ENCODE measurements around the gene GOLGA8B. TPM values are rescaled to one million over a fixed set of nuclear protein-coding genes. Genes with fewer than 3 reads are reported as not detected.

GOLGA8B gene
- total RNA-seq, 4 donors from 2014 or later: 77.6 to 142 (median 107) TPM

- DNase-seq: no peak
- intact Hi-C loops (cut with DNase I; ENCODE audit: low total_unique reads): no loop called here
These were observed 37.4 kb upstream of the GOLGA8B start for GRCh38 chr15:34620814-34621213.

GRCh38 chr15:34620142-34620541 lies 36.7 kb upstream of the GOLGA8B start:
- intact Hi-C loops (cut with DNase I; ENCODE audit: low total_unique reads) (no loop called here), in situ Hi-C loops (cut with MboI; ENCODE audit: low pct_ligation_motif_present in 1 of 4, low pct_unique_long_range_greater_than_20kb in 1 of 4, low sequenced_read_pairs in 3 of 4) (loop anchor here in 2 of 4 donors (10.0 kb wide), 2 partner anchors 295 to 305 kb away; no protein-coding TSS in a partner anchor)
- 0% methylated on average over 1 of the region's 1 CpG for WGBS, 2 donors (ENCODE audit: low coverage in 1 of 2)
- DNase-seq: no peak
- Histone ChIP-seq H3K36me3 (no peaks in the 10 kb centered on the region), H3K27me3 (no peaks in the 10 kb centered on the region), H3K9me3 (no peaks in the 10 kb centered on the region), H3K4me1 (no peaks in the 10 kb centered on the region), H3K4me3 (no peak overlapping the region), H3K27ac (no peak overlapping the region)
- TF ChIP-seq CTCF (IDR thresholded peaks at IDR 0.05) (no peak), POLR2A (IDR thresholded peaks at IDR 0.05) (no peak), POLR2AphosphoS5 (IDR thresholded peaks at IDR 0.05) (no peak), EP300 (IDR thresholded peaks at IDR 0.05; ENCODE audit: low read depth) (no peak)

More at GRCh38 chr15:34620814-34621213, 37.4 kb upstream of the GOLGA8B start:
- 19 to 32% methylated on average over 2 of the region's 2 CpGs for WGBS, 2 donors (ENCODE audit: low coverage in 1 of 2)
- no peak overlapping the region for H3K27ac ChIP-seq
- H3K36me3 ChIP-seq: no peaks in the 10 kb centered on the region
- no peak overlapping the region for H3K4me3 ChIP-seq
- TF ChIP-seq EP300 (IDR thresholded peaks at IDR 0.05; ENCODE audit: low read depth) (no peak), POLR2A (IDR thresholded peaks at IDR 0.05) (no peak), CTCF (IDR thresholded peaks at IDR 0.05) (no peak), POLR2AphosphoS5 (IDR thresholded peaks at IDR 0.05) (no peak)
- no peaks in the 10 kb centered on the region for H3K27me3 ChIP-seq
- in situ Hi-C loops (cut with MboI; ENCODE audit: low pct_ligation_motif_present in 1 of 4, low pct_unique_long_range_greater_than_20kb in 1 of 4, low sequenced_read_pairs in 3 of 4): loop anchor here in 2 of 4 donors (10.0 kb wide), 2 partner anchors 294 to 304 kb away; no protein-coding TSS in a partner anchor
- H3K4me1 ChIP-seq: no peaks in the 10 kb centered on the region
- H3K9me3 ChIP-seq: no peaks in the 10 kb centered on the region

- in situ Hi-C loops (cut with MboI; ENCODE audit: low pct_ligation_motif_present in 1 of 4, low pct_unique_long_range_greater_than_20kb in 1 of 4, low sequenced_read_pairs in 3 of 4) (no loop called here), intact Hi-C loops (cut with DNase I; ENCODE audit: low total_unique reads) (loop anchor here (10.0 kb wide), 1 partner anchor 306 kb away; no protein-coding TSS in a partner anchor)
- TF ChIP-seq POLR2AphosphoS5 (IDR thresholded peaks at IDR 0.05) (no peak), POLR2A (IDR thresholded peaks at IDR 0.05) (no peak), CTCF (IDR thresholded peaks at IDR 0.05) (no peak), EP300 (IDR thresholded peaks at IDR 0.05; ENCODE audit: low read depth) (no peak)
- WGBS, 2 donors (ENCODE audit: low coverage in 1 of 2): 90 to 91% methylated on average over 4 to 7 of the region's 7 CpGs
- H3K27ac ChIP-seq: no peak overlapping the region
- H3K36me3 ChIP-seq: no peaks in the 10 kb centered on the region
- H3K4me1 ChIP-seq: no peaks in the 10 kb centered on the region
- no peak for DNase-seq
- H3K4me3 ChIP-seq: no peak overlapping the region
- no peaks in the 10 kb centered on the region for H3K27me3 ChIP-seq
- H3K9me3 ChIP-seq: no peaks in the 10 kb centered on the region
These were observed 35.7 kb upstream of the GOLGA8B start for GRCh38 chr15:34619151-34619550.

- in situ Hi-C loops (cut with MboI; ENCODE audit: low pct_ligation_motif_present in 1 of 4, low pct_unique_long_range_greater_than_20kb in 1 of 4, low sequenced_read_pairs in 3 of 4) (no loop called here), intact Hi-C loops (cut with DNase I; ENCODE audit: low total_unique reads) (loop anchor here (10.0 kb wide), 1 partner anchor 307 kb away; no protein-coding TSS in a partner anchor)
- Histone ChIP-seq H3K27me3 (peaks cover 4% of the 10 kb centered on the region), H3K4me1 (no peaks in the 10 kb centered on the region), H3K27ac (no peak overlapping the region), H3K36me3 (no peaks in the 10 kb centered on the region), H3K9me3 (no peaks in the 10 kb centered on the region), H3K4me3 (no peak overlapping the region)
- 33 to 50% methylated on average over 1 to 2 of the region's 2 CpGs for WGBS, 2 donors (ENCODE audit: low coverage in 1 of 2)
- no peak for DNase-seq
- TF ChIP-seq POLR2AphosphoS5 (IDR thresholded peaks at IDR 0.05): peak in 1 of 3 donors; percentile 69
- TF ChIP-seq CTCF (IDR thresholded peaks at IDR 0.05): no peak
- TF ChIP-seq EP300 (IDR thresholded peaks at IDR 0.05; ENCODE audit: low read depth): no peak
These were observed 34.6 kb upstream of the GOLGA8B start for GRCh38 chr15:34618073-34618472.

Data from transverse colon (tissue), 4 donors.